Fibroblast of pulmonary artery (primary cell): ENCODE data around the gene FAM89B.
A peak's percentile ranks its signal among the peaks of the same experiment; 100 is the strongest.

Source experiments
- DNase-seq: peaks from one replicate; pipeline ENCODE4 v3.0.0-alpha.2; 2010; ENCODE audit warnings: low read depth
- H3K4me3 ChIP-seq: replicated peaks from 2 replicates; pipeline ENCODE4 v1.5.1; 2011; ENCODE audit warnings: low read depth, mild to moderate bottlenecking, control low read depth, low read length, moderate library complexity
- TF ChIP-seq, protein P1 (sequence below): IDR thresholded peaks from 2 replicates; pipeline ENCODE4 v1.5.1; 2011; ENCODE audit warnings: mild to moderate bottlenecking, control low read depth, low read length, inconsistent platforms; ENCODE audit errors: missing control alignments

The FAM89B gene

GRCh38 chr11:65558002-65558929 lies 14.1 kb upstream of the FAM89B start, which contains the start of gene LTBP3:
LTBP3 (minus strand) TSS chr11:65558359; CDS start chr11:65557959, 400 bp downstream.
- TF ChIP-seq, protein P1, sequence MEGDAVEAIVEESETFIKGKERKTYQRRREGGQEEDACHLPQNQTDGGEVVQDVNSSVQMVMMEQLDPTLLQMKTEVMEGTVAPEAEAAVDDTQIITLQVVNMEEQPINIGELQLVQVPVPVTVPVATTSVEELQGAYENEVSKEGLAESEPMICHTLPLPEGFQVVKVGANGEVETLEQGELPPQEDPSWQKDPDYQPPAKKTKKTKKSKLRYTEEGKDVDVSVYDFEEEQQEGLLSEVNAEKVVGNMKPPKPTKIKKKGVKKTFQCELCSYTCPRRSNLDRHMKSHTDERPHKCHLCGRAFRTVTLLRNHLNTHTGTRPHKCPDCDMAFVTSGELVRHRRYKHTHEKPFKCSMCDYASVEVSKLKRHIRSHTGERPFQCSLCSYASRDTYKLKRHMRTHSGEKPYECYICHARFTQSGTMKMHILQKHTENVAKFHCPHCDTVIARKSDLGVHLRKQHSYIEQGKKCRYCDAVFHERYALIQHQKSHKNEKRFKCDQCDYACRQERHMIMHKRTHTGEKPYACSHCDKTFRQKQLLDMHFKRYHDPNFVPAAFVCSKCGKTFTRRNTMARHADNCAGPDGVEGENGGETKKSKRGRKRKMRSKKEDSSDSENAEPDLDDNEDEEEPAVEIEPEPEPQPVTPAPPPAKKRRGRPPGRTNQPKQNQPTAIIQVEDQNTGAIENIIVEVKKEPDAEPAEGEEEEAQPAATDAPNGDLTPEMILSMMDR: no peak
- peak; percentile 82 for DNase-seq
- peak within 1 kb of the TSS; percentile 60 for H3K4me3 ChIP-seq

DNA sequence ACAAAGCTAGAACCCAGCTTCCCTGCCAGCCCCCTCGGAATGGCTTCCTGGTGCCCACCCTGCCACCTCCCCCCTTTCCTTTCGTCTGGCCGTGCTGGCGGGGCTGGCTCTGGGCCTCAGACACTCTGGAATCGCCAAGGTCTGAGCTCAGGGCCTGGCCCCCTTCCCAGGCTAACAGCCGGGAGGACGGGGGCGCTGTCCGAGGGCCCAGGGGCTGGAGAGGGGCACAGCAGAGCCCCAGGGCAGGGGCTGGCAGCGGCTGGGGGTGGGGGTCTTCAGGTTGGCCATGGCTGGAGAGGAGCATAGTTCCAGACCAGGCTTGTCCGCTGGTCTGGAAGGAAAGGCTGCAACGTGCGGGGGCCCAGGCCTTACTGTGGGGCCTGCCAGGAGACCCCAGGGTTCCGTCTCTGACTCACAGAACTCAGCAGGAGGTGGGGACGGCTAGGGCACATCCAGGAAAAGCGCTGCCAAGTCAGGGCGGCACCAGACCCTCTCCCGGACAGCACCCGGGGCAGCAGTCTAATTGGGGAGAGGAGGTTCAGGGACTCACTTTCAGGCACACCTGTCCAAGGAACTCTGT lies 13.3 kb upstream of the FAM89B start:
- H3K4me3 ChIP-seq: peak overlapping the region; percentile 17
- TF ChIP-seq, protein P1: no peak
- DNase-seq: peak; percentile 36

- TF ChIP-seq, protein P1: no peak
- no peak overlapping the region for H3K4me3 ChIP-seq
- no peak for DNase-seq
Measured at GRCh38 chr11:65559535-65559934, 12.8 kb upstream of the FAM89B start.

DNA sequence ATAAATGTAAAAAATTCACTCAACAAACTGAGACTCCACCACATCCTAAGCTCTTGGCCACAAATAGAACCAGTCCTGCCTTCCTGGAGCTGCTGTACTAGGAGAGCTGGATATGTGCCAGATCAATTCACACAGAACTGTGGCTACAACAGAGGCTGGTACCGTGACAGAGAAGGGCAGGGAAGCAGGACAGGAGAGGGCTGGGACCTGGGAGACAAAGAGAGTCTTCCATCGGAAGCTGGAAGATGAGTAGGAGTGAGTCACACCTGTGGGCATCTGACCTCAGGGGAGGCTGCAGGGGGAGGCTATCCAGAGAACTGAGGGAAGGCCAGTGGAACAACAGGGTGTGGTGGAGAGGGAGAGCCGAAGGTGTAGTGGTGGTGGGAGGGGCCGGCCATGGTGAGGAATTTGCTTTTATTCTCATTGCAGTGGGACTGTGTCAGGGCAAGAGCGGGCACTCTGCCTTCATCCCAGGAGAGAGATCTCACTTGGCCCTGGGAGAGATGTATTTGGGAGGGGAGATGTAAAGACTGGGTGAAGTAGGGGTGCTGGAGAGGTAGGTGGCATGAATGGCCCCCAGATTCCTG lies 12.3 kb upstream of the FAM89B start:
- DNase-seq: peak; percentile 62
- H3K4me3 ChIP-seq: no peak overlapping the region
- TF ChIP-seq, protein P1: no peak

GRCh38 chr11:65560555-65561418 lies 11.6 kb upstream of the FAM89B start:
- TF ChIP-seq, protein P1: no peak
- peak; percentile 61 for DNase-seq
- H3K4me3 ChIP-seq: no peak overlapping the region

GRCh38 chr11:65562020-65562419 lies 10.3 kb upstream of the FAM89B start:
- DNase-seq: no peak
- TF ChIP-seq, protein P1: no peak
- H3K4me3 ChIP-seq: no peak overlapping the region
